NB4 (cell line): ENCODE data around the gene RFX8.

Source experiments
- MAX ChIP-seq: IDR thresholded peaks from 2 replicates; pipeline ENCODE4 v1.6.1; 2011; ENCODE audit warnings: low read depth, low read length
- POLR2A ChIP-seq: IDR thresholded peaks from 2 replicates; pipeline ENCODE4 v1.6.1; 2011; ENCODE audit warnings: mild to moderate bottlenecking; ENCODE audit not compliant: insufficient read length; ENCODE audit errors: extremely low read depth
- TF ChIP-seq, protein P1 (sequence below): IDR thresholded peaks from one replicate; pipeline ENCODE4 v1.5.1; 2012; ENCODE audit warnings: low read depth, low read length

- no peak for TF ChIP-seq POLR2A
- TF ChIP-seq, protein P1, sequence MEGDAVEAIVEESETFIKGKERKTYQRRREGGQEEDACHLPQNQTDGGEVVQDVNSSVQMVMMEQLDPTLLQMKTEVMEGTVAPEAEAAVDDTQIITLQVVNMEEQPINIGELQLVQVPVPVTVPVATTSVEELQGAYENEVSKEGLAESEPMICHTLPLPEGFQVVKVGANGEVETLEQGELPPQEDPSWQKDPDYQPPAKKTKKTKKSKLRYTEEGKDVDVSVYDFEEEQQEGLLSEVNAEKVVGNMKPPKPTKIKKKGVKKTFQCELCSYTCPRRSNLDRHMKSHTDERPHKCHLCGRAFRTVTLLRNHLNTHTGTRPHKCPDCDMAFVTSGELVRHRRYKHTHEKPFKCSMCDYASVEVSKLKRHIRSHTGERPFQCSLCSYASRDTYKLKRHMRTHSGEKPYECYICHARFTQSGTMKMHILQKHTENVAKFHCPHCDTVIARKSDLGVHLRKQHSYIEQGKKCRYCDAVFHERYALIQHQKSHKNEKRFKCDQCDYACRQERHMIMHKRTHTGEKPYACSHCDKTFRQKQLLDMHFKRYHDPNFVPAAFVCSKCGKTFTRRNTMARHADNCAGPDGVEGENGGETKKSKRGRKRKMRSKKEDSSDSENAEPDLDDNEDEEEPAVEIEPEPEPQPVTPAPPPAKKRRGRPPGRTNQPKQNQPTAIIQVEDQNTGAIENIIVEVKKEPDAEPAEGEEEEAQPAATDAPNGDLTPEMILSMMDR: no peak
- TF ChIP-seq MAX: no peak
Measured at GRCh38 chr2:101410746-101411145, 64.2 kb downstream of the RFX8 start.
